GM08714 (cell line): Measurements from ENCODE around the gene BTN2A1.

Experiments used
- H3K4me3 ChIP-seq: fragments of 200-500 bp; sonication (Bioruptor generic); 2 replicates; pipeline ENCODE4 v1.5.1; 2014; ENCODE audit warnings: mild to moderate bottlenecking, low read length, inconsistent platforms
- ZNF274 ChIP-seq: IDR thresholded peaks from 2 replicates; pipeline ENCODE4 v1.6.1; 2012; ENCODE audit warnings: mild to moderate bottlenecking, low read depth, low read length

Gene BTN2A1

GRCh38 chr6:26516481-26517427 is 59.0 kb downstream of the BTN2A1 start:
- TF ChIP-seq ZNF274, result no peak
- H3K4me3 ChIP-seq, result no peak overlapping the region
